SH-SY5Y (cell line): ENCODE measurements around the gene NPTX2.
A peak's percentile ranks its signal among the peaks of the same experiment; 100 is the strongest.

ENCODE experiments used
- GATA2 ChIP-seq: IDR thresholded peaks from 2 replicates; pipeline ENCODE4 v1.6.1; 2011; ENCODE audit warnings: mild to moderate bottlenecking, low read depth, low read length
- GATA3 ChIP-seq: IDR thresholded peaks from 2 replicates; pipeline ENCODE4 v1.6.1; 2011; ENCODE audit warnings: low read depth, mild to moderate bottlenecking, low read length, moderate library complexity

NPTX2 gene

DNA sequence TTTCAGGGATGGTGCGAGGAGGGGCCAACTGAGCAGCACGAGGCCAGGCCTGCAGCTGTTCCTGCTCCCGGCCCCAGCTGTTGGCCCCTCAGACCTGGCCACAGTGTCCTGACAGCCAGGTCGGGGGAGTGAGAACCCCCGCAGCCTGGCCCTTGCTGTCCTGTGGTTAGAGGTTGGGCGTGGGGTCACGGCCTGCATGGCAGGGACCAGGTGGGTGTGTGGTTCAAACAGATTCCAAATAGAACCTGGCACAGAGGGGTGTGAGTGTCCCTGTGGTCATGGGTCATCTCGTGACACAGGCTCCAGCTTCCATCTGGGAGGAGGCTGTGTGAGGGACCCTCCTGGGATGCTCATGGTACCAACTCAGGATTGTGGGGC, 10.3 kb downstream of the NPTX2 start:
- TF ChIP-seq GATA3 (no peak), GATA2 (no peak)

DNA sequence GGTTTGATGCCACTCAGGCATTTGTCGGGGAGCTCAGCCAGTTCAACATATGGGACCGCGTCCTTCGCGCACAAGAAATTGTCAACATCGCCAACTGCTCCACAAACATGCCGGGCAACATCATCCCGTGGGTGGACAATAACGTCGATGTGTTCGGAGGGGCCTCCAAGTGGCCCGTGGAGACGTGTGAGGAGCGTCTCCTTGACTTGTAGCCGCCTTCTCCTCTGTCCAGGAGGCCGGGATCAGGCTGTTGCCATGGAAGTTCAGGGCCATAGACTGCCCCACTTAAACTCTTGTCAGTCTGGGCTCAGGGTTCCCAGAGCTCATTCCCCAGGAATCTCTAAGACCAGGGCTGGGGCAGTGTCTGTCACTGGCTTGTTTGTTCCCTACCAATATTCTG, 11.3 kb downstream of the NPTX2 start:
- no peak for TF ChIP-seq GATA2
- no peak for TF ChIP-seq GATA3

DNA sequence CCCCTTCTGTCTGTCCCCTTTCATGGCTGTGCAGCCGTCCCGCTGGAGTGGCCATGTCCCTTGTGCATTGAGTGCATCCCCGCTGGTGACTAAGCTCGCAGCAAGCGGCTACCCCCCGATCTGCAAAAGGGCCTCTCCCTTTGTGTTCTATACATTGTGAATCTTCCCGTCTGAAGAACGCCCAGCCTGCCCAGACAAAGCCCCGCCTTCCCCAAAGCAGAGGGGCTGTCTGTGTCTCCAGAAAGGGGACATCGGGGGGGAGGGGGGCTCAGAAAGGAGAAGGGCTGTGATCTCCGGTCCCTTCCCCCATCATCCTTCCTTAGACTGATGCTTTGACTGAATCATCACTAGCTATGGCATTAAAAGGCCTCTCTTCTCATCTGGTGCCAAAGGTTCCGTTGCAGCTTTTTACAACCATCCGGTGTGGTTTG, 11.9 kb downstream of the NPTX2 start:
- TF ChIP-seq GATA3, result no peak
- no peak for TF ChIP-seq GATA2

DNA sequence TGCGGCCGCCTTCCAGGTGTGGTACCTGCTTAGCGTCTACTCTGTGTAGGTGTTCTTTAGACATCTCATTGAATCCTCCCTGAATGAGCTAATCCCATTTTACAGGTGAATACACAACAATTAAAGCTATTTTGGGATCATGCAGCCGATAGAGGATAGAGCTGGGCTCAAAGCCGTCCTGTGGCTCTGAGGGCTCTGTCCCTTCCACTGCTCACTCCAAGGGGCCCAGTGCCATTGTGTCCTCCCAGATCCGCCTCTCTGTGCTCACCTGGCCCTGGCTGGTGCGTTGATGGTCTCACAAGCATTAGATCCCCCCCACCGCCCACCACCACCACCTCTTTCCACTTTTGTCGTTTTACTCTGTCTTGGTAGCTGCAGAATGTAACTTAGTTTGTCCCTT, 13.1 kb downstream of the NPTX2 start:
- TF ChIP-seq GATA3 (no peak), GATA2 (no peak)

DNA sequence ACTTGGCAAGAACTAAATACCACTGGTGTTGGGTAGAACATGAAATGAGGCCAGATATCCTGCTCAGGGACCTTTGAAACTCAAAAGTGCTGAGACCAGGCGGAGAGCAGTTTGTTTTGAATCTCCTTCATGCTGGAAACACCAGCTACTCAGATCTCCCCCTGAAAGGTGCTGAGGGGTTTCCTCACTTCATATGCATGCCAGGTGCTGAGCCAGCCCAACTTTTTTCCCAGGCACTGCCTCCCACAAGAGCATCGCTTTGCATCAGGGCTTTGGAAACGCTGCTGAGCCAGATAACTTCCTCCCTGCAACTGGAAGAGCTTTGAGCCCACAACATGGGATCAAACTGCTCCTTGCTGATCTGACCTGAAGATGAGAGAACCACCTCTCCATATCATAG, 13.7 kb downstream of the NPTX2 start:
- TF ChIP-seq GATA2, result no peak
- no peak for TF ChIP-seq GATA3

DNA sequence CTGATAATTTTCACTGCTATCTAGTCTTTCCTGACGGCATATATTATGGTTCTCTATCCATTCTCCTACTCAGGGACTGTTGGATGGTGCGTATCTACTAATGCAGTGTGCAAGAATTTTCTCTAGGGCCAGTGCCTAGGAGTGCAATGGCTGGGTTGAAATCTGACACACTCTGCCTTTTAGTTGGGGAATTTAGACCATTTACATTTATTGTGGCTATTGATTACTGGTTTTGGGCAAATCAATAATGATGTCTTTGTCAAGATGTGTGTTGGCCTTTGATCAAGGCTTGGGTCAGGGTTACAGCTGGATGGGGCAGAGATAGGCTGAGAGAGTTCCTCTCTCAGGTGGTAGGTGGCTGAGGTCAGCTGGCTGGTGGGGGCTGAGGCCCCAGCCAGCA, 21.8 kb downstream of the NPTX2 start:
- no peak for TF ChIP-seq GATA3
- no peak for TF ChIP-seq GATA2

DNA sequence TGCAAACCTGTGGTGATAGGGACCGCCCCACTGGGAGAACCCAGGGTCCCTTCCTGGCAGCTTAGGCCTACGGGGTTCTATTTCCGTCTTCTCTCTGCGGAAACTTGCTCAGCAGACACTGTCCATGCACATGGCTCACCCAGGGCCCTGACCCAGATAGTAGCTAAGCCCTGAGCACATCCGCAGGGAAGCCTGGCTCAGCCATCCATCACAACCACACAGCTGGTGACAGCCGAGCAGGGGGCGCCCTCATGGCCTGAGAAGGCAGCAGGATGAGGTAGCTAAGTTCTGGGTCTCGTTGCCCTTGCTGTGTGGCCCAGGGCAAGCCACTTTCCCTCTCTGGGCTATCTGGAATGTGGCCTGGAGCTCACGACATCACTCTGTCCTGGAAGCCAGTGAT, 23.3 kb downstream of the NPTX2 start:
- TF ChIP-seq GATA3 (no peak), GATA2 (no peak)

DNA sequence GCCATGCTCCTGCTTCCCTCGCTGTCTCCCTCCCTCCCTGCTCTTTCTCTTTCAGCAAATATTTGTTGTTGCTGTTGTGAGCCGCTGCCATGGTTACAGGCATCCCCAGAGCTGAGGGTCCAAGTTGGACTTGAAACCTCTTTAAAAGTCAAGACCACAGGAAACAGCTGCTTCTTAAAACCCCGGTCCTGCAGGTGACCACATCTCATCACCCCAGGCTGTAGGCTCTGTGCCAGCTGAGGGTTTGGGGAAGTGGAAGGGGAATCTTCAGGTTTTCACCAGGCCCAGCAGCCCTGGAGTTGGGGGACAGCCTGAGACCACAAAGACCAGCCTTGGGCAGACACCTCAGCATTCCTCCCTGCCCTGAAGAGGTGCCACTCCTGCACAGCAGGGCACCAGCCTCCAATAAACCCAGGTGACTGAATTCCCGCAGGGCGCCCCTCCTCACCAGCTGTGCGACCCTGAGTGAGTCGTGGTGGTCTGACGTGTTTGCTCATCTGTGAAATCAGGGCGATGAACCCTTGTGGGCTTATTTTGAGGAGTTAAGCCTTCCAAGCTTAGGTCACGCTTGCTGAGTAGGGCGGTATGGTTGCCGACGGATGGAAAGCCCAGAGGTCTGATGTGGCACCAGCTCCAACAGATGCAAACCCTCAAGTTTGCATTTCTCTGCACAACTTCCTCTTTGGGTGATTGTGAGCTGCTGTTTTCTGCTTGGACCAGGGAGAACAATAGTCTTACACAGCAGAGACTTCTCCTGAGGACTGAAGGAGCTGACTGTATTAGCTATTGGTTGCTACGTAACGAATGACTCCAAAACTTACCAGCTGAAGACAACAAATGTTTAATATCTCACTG, 24.8 kb downstream of the NPTX2 start:
- TF ChIP-seq GATA3, result no peak
- no peak for TF ChIP-seq GATA2

DNA sequence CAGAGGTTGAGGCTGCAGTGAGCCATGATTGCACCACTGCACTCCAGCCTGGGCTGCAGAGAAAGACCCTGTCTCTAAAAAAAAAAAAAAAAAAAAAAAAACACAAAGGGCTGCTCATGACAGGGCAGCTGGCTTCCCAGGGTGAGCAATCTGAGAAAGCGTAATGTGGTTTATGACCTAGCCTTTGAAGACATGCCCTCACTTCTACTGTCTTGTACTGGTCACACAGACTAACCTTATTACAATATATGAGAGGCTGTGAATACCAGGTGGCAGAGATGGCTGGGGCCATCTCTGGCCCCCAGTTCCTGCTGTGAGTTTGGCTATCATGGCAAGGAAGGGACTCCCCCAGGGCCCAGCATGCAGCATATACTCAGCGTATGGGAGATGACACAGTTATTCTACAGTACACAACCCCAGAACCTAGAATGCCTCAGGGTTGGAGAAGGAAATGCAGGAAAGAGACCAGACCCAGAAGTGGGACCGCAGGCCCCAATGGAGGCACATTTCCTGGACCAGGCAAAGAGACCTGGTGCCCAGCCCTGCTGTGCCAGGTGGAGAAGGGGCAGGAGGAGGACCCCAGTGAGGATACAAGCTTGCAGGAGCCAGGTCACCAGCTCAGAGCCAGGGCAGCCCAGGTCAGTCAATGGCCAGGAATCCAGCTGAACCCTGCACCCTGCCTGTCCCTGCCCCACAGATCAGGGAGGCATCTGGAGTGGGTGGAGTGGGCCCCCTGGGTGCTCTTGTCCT, 26.3 kb downstream of the NPTX2 start:
- TF ChIP-seq GATA2, result no peak
- no peak for TF ChIP-seq GATA3

DNA sequence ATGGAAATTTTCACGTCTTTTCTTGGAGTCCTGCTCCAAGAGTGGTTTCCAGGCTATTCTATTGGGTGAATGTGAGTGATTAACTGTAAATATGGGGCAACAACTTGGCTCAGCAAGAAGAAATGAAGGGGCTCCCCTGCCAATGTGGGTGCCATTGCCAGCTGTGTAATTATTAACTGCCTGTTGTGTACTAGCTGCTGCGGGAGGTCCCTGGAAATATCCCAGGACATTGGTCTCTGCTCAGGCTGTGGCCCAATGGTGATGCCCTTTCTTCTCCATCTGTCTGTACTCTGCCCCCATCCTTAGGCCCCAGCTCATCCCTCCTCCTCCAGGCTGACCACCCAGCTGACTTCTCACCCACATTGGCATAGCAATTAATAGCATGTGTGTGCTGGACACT, 29.4 kb downstream of the NPTX2 start:
- TF ChIP-seq GATA2, result no peak
- TF ChIP-seq GATA3, result no peak

DNA sequence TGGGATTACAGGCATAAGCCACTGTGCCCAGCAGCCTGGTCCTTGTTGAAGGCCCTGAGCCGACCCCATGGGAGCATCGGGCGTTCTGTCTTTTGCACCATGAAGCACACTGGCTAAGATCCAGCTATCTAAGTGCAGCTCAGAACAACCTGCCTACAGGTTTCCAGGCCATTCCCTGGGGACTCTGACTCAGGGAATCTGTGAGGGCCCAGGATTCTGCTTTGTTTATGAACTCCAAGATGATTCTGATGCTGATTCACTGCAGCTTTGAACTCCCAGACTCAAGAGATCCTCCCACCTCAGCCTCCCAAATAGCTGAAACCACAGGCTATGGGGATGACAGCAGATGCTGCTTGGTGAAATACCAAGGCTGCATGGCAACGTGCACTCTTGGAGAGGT, 30.2 kb downstream of the NPTX2 start:
- no peak for TF ChIP-seq GATA3
- no peak for TF ChIP-seq GATA2

DNA sequence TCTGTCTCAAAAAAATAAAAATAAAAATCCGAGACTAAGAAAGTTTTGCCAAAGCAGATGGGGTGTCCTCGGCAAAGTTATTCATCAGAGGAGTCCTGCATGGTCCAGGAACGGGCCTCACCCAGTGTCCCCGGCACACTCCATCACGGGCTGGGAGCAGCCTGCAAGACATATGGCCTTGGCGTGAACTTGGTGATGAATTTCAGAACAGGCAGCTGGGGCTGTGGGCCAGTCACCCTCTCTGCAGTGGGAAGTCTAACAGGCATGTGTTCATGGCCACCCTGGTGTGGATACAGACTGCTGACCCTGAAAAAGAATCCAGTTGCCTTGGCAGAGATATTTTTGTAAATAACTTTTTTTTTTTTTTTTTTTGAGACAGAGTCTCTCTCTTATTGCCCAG, 34.7 kb downstream of the NPTX2 start:
- TF ChIP-seq GATA3 (no peak), GATA2 (no peak)

DNA sequence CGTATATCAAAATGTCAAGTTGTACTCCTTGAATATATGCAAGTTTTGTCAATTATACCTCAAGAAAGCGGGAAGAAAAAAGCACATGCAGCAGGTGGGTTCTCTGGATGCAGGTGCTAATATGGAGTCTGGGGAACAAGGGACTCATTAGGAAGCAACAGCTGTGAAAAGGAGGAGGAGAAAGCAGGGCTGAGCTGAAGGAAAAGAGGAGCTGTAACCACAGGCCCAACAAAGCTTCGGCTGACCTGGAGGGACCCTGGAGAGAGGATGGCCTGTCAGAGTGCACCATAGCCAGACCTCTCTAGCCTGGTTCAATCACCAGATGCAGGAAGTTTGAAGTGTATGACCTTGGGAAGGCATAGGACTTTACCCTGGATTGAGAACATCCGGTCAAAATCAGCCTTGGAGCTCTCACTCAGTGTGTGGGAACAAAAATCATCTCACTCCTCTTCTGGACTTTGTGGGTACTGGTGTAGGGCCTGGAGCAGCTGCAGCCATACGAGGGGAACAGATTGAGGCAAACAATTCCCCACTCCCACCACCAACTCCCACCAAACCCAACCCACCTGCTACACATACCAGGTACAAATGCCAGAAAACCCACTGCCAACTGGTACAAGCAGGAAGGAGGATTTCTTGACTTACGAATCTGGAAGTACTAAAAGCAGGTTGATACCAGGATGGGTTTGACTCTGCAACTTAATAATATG, 36.7 kb downstream of the NPTX2 start:
- TF ChIP-seq GATA3 (no peak), GATA2 (no peak)

DNA sequence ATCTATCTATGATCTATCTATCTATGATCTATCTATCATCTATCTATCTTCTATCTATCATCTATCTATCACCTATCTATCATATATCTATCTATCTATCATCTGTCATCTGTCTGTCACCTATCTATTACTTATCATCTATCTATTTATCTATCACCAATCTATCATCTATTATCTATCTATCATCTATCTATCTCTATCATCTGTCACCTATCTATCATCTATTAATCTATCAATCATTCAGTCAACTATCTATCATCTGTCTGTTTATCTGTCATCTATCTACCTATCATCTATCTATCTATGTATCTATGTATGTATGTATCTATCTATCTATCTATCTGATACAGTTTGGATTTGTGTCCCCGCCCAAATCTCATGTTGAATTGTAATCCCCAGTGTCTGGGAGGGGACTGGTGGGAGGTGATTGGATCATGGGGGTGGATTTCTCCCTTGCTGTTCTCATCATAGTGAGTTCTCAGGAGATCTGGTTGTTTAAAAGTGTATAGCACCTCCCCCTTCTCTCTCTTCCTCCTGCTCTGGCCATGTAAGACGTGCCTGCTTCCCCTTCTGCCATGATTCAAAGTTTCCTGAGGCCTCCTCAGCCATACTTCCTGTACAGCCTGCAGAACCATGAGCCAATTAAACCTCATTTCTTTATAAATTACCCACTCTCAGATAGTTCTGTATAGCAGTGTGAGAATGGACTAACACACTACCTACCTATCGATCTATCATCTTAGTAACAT, 37.6 kb downstream of the NPTX2 start:
- TF ChIP-seq GATA2 (no peak), GATA3 (0 out of 2 replicates have a peak, but pooled peaks have one; percentile 21)

DNA sequence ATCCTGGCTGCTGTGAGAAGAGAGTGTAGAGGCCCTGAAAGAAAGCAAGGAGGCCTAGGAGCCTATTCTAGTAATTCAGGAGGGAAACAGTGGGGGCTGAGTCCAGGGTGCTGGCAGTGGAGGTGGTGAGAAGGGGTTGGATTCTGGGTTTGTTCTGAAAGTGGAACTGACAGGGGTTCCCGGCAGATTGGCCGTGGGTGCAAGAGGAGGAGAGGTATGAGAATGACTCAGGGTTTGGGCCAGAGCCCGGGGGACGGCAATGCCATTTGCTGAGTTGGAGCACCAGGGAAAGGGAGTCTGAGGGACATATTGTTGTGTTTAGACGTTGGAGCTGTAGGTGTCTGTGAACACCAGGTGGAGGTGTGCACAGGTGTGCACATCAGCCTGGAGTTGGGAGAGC, 38.5 kb downstream of the NPTX2 start:
- TF ChIP-seq GATA2, result no peak
- no peak for TF ChIP-seq GATA3
